GM19397 (cell line): ENCODE results near the gene C11orf16.
"Not testable (repeated sequence)": the region's sequence is repeated elsewhere in the genome, so short reads cannot be mapped to it uniquely, and the experiment has no call there.

Experiments used
- ATAC-seq: cut with Tn5 transposase; IDR thresholded peaks from one replicate; pipeline ENCODE4 v1.9.1; 2021; ENCODE audit warnings: mild to moderate bottlenecking, moderate library complexity; ENCODE audit not compliant: unreplicated experiment

The C11orf16 gene

DNA sequence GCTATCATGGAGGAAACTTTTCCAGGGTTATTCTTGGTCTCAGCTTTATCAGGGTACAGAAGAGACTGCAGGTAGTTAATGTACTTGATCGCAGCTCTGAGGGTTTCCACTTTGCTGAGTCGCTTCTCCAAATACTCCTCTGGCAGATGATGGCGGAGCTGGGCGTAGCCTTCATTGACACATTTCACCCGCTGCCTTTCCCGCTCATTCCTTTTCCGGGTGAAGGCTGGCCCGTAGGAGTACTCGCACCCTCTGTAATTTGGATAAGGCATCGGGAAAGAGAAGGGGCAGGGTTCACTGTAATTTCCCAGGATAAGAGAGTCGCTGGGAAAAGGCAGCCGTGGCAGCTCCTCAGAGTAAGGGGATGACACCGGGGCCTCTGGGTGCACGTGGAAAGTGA, 4.9 kb upstream of the C11orf16 start:
- ATAC-seq: no peak

GRCh38 chr11:8937159-8937558, 4.4 kb upstream of the C11orf16 start:
- no peak for ATAC-seq

DNA sequence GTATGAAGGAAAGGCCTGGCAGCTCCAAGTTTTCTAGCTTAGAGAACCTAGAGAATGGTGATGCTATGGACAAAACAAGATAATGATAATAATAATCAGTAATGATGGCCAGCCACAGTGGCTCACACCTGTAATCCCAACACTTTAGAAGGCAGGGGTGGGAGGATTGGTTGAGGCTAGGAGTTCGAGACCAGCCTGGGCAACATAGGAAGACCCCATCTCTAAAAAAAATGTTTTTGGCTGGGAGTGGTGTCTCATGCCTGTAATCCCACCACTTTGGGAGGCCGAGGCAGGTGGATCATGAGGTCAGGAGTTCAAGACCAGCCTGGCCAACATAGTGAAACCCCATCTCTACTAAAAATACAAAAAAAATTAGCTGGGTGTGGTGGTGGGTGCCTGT, 3.0 kb upstream of the C11orf16 start:
- ATAC-seq: not testable (repeated sequence)

DNA sequence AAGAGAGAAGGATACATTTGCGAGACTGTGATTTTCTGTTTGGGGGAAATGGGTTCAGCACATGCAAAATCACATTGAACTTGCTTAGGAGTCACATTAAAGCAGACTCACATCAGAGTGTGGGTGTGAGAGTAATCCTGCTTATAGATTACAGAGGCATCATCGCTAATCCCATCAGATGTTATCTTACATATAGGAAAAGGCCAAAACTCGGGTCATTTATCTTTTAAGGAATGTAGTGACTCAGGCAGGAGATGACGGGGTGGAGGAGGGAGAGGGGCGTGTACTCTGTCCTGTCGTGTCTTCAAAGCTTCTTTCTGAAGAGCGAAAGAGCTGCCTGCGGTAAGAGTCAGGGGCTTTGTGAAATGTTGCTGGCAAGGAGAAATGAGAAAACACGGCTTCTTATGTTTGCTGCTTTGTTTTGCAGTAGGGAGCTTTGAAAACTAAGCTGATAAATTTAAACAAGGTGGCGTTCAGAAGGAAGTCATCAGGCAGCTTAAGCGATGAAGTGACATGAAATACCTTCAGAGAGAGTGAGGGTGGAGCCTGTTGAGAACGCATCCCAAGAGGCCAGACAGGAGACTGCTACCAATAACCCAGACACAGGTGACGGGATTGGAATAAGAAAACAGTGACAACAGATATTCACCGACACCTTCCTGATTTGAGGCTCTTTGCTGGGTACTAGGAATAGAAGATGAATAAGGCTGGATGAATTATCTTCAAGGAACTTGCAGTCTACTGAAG, 2.2 kb upstream of the C11orf16 start:
- no peak for ATAC-seq

DNA sequence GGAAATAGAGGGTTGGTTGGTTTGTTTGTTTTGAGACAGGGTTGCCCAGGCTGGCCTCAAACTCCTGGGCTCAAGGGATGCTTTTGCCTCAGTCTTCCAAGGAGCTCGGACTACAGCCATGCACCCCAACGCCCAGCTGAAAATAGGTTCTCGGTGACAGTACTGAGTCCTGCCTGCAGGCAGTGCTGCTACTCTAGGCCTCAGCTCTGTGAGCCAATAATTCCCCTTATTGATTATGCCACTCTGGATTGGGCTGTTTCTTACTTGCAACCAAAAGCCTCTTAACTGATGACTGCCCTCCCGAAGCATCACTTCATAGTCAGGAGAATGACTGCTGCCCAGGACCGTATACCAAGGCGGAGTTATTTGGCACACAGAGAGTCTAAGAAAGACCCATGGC, 1.2 kb upstream of the C11orf16 start:
- ATAC-seq: no peak

GRCh38 chr11:8930456-8931175, 2.1 kb downstream of the C11orf16 start:
- no peak for ATAC-seq

DNA sequence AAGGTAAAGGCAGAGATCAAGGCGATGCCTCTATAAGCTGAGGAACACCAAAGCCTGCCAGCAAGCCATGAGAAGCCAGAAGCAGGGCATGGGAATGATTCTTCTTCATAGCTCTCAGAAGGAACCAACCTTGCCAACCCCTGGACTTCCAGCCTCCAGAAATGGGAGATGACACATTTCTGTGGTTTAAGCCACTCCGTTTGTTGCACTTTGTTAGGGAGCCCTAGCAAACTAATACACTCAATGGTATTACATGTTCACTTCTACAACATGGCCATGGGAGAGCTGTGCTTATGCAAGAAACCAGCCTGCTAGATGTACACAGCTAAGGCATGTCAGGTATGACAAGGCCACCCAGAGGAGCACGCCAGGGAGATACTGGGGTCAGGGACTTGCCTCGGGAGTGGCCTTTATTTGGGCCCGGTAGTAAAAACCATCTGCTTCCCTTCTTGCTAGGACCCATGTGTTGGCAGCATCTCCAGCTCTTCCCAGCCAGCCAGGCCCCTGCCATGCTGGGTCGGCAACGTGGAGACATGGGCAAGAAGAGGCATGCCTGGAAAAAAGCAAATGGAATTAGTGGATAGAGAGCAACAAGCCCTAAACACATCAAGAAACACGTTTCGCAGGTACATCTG, 3.6 kb downstream of the C11orf16 start:
- ATAC-seq: no peak

DNA sequence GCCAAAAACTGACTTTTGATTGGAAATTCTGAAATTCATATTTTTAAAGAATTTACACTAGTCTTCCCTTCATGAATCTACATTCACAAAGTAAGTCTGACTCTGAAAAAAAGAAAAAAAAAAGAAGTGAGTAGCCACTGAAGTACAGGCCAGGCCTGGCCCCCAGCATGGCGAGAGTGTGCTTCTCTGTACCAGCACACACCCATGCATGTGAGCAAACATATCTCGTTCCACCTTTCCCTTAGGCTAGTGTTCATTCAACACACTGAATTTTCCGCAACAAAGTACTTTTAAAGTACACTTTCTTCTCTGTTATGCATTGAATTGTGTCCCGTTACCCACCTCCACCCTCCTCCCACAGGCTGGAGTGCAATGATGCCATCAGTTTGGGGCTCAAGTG, 4.5 kb downstream of the C11orf16 start:
- ATAC-seq: no peak

DNA sequence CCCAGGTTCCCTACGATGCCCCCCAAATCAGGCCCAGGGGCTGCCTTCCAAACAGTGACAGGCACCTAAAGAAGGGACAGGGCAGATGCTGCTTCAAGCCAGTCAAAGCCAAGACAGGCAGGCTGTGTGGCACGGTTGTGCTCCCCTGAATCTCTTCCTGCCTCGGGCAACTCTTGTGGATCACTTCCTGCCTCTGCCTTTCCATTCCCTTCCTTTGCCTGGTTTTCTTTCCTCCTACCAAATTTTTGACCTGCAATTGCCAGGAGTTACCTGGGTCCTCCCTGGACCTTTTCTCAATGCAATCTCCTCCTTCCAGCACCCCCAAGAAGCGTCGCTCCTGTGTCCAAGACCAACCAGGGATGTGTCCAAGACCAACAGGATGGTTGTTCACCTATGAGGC, 5.5 kb downstream of the C11orf16 start:
- no peak for ATAC-seq

DNA sequence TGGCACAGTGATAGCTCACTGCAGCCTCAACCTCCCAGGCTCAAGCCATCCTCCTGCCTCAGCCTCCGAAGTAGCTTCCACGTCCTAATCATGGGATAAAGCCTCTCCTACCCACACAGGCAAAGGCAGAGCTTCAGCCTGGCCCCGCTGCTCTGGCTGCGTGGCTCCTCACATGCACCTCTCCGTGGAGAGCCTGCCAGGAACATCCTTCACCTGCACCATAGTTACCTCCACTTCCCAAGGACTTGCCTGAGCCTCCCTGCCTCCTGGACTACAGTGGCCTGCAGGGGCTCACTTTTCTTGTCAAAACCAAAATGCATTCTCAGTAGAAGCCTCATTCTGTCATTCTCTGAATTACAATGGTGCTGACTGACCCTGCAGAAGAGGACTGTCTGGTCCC, 6.5 kb downstream of the C11orf16 start:
- ATAC-seq: no peak

DNA sequence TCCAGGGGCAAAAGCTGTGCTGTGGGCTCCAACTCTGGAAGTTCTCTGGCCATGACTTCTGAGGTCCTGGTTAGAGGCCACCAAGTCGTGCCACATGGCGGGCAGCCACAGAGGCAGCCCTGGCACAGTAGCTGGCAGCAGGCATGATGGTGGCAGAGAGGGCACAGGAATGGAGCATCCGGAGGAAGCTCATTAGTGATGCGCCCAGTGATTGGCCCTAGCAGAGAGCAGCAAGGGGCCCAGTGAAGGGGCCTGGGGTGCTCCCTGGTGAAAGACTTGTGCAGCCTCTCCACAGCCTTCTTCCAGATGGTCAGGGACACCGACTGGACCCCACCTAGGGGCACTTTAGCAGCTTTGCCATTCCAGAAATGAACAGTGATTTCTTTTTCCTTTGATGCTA, 7.0 kb downstream of the C11orf16 start:
- no peak for ATAC-seq

- no peak for ATAC-seq
Measured at GRCh38 chr11:8922691-8923090, 10.1 kb downstream of the C11orf16 start.

- ATAC-seq: no peak
Measured at GRCh38 chr11:8917157-8917825, 15.5 kb downstream of the C11orf16 start.

DNA sequence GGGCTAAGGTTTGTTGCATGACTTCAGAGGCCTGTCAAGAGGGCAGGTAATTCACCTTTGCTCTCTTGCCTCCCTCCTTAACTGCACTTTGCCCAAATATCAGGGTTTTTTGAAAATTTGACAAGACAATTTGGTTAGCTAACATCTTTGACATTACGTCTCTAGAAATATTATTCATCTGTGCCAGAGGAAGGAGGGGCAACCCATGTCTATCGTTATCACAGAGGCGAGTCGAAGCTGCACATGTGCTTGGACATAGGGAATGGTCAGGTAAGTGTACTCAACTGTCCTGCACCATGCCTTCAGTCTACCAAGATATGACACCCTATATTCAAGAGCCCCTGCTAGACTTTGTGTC, 18.1 kb downstream of the C11orf16 start:
- no peak for ATAC-seq

DNA sequence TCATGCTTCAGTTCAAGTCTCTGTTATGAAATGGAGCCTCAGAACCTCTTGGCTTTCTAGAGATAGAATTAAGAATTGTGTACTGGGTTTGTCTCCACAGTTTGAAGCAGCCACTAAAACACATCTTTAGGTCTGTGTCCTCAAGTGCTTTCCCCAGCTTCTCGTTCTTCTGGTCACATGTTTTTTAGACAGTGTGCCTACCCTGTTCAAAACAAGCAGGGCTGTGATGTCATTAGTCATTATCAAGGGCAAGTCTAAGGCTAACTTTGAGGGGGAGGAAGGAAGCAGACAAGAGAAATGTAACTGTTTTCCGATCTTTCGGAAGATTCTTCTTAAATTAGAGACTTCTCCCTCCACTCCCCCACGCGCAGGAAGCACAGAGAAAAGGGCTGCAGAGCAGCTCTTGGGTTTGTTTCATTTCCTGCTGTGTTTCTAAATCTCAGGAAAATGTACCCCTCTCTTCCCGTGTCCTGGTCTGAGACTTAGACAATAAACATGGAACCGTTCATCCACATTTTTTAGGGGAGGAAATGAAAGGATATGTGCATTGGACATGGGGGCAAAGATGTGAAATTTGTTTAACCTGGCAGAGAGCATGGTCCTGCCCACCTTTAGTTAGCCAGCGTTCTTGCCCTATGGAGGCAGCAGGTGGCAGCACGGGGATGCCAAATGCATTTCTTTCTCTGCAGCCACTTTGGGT, 18.6 kb downstream of the C11orf16 start:
- ATAC-seq: no peak

- peak; percentile 81 for ATAC-seq
Measured at GRCh38 chr11:8911029-8911823, 21.5 kb downstream of the C11orf16 start, which contains the start of gene AKIP1. Gene AKIP1, plus strand, starts transcription at chr11:8911189. Its CDS starts 261 bp downstream, at chr11:8911450.

DNA sequence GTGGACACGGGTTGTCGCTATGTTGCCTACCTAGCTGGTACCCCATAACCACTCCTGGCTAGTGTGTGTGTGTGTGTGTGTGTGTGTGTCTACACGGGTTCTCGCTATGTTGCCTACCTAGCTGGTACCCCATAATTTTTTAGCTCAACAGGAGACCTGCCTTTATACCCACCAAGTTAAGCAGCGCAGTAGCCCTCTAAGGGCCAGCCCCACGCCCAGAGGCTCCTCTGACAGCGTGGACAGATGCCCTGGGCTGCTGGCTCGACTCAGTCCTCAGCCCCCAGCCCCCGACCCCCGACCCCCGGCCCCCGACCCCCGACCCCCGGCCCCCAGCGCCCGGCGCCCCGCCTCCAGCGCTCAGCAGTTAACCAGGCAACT, 22.1 kb downstream of the C11orf16 start:
- peak; percentile 0 for ATAC-seq

- no peak for ATAC-seq
Measured at GRCh38 chr11:8908099-8908498, 24.6 kb downstream of the C11orf16 start.

- ATAC-seq: no peak
Measured at GRCh38 chr11:8907116-8907515, 25.6 kb downstream of the C11orf16 start.

DNA sequence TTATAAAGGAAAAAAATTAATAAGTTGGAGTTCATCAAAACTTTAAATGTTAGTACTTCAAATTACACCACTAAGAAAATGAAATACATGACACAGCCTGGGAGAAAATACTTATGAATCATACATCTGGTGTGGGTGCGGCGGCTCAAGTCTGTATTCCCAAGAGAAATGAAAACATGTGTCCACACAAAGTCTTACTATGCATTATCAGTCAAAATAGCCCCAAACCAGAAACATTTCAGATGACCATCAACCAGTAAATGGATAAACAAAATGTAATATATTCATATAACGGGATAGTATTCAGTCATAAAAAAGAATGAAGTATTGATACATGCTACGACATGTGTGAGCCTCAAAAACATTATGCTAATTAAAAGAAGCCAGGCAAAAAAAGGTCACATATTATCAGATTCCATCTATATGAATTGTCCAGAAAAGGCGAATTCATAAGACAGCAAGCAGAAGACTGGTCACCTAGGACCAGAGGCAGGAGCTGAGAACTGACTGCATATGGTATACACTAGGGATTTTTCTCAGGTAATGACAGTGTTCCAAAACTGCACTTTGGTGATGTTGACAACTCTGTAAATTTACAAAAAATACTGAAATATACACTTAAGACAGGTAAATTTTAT, 27.1 kb downstream of the C11orf16 start:
- ATAC-seq: no peak
